ENCODE data around the gene C1orf115.

Gene C1orf115

DNA sequence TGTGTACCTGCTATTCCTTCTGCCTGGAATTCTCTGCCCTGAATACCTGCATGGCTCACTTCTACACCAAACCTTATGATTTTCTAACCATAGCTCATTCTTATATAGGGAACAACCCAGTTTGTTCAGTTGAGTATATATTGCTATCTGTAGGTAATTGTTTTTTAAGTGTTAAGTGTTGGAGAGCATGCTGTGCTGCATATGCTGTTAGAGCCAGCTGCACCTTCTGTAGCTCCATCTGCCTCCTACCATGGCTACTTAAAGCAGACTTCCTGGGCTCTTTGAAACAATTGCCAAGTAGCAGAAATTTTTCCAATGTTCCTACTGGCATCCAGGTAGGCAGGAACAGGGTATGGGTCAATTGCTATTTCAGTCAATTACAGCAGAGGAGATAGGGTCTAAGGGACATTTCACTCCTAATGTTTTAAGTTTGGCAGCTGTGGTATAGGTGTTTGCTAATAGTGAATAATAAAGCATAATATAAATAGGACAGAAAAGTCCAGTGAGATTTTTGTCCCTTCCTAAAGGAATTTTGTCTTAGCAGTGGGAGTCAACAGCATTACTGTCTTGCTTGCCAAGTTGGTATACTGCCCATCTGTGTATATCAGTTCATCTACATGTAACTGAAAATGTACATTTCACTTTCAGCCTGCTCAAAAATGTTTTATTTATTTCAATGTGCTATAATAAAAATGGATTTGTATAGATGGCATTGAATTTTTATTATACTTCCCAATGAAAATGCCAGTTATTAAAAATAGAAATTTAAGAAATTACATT is 34.0 kb upstream of the C1orf115 start:
- H3K18ac ChIP-seq (ENCODE audit: low read length): no peak overlapping the region
- no peak overlapping the region for H4K12ac ChIP-seq (ENCODE audit: low read depth, low read length)
- no peak overlapping the region for H3K9ac ChIP-seq (ENCODE audit: low read length)
- no peak overlapping the region for H2AFZ ChIP-seq (ENCODE audit: insufficient read depth, low read length, poor library complexity)
- no peaks in the 10 kb centered on the region for H3K27me3 ChIP-seq (ENCODE audit: insufficient read depth, low read length)
- H3K4me2 ChIP-seq (ENCODE audit: low read length): no peak overlapping the region
- H3K27ac ChIP-seq (ENCODE audit: low read depth, low read length): no peak overlapping the region
- H4K91ac ChIP-seq (ENCODE audit: low read depth, low read length): no peak overlapping the region
- H2AK5ac ChIP-seq (ENCODE audit: low read length): no peak overlapping the region
- H3K4me3 ChIP-seq (ENCODE audit: low read depth, low read length): no peak overlapping the region
- peaks cover 2% of the 10 kb centered on the region for H3K79me2 ChIP-seq (ENCODE audit: control insufficient read depth, insufficient read depth, low read length, poor library complexity)
- H3K9me3 ChIP-seq (ENCODE audit: insufficient read depth, low read depth, low read length): no peaks in the 10 kb centered on the region
- no peaks in the 10 kb centered on the region for H3K79me1 ChIP-seq (ENCODE audit: low read length)
- DNase-seq: no peak
- H3K23ac ChIP-seq (ENCODE audit: low read length): no peak overlapping the region
- no peak overlapping the region for H3K4ac ChIP-seq (ENCODE audit: low read depth, low read length)
- no peak overlapping the region for H4K8ac ChIP-seq (ENCODE audit: low read depth, low read length)
- no peak overlapping the region for H2BK120ac ChIP-seq (ENCODE audit: insufficient read depth, low read length, poor library complexity)
- H3K36me3 ChIP-seq (ENCODE audit: control insufficient read depth in 1 of 2, insufficient read depth in 2 of 2, low read length in 2 of 2): peaks cover 3 to 4% of the 10 kb centered on the region in 2 experiments
- no peaks in the 10 kb centered on the region for H3K4me1 ChIP-seq (ENCODE audit: control insufficient read depth in 1 of 2, insufficient read depth in 2 of 2, low read length in 2 of 2)
- no peak overlapping the region for H3K14ac ChIP-seq (ENCODE audit: low read length)
- no peak overlapping the region for H2BK12ac ChIP-seq (ENCODE audit: low read length)
- H2BK5ac ChIP-seq (ENCODE audit: low read depth, low read length, poor library complexity): no peak overlapping the region

DNA sequence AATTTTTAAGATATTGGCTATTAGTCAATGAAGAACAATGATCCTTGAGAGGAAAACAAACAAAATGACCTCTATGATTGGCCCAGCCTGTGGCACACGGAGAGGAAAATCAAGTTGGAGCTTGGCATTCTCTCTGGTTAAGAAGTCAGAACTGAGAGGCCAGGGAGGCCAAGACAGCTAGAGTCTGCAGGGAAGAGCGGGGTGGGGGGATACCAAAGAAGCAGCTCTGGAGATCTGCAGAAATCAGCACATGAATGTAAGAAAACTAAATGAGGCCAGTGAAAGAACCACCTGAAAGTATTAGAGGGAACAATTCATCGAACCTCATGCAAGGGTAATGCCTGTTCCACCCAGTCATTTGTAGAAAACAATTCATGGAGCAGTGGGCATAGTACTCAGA is 23.8 kb upstream of the C1orf115 start:
- Histone ChIP-seq H3K18ac (ENCODE audit: low read length) (no peak overlapping the region), H2BK120ac (ENCODE audit: insufficient read depth, low read length, poor library complexity) (no peak overlapping the region), H3K4me3 (ENCODE audit: low read depth, low read length) (no peak overlapping the region), H3K4me1 (ENCODE audit: control insufficient read depth in 1 of 2, insufficient read depth in 2 of 2, low read length in 2 of 2) (no peaks in the 10 kb centered on the region), H4K12ac (ENCODE audit: low read depth, low read length) (no peak overlapping the region), H3K14ac (ENCODE audit: low read length) (no peak overlapping the region), H2BK12ac (ENCODE audit: low read length) (no peak overlapping the region), H2AK5ac (ENCODE audit: low read length) (no peak overlapping the region), H4K91ac (ENCODE audit: low read depth, low read length) (no peak overlapping the region), H3K9me3 (ENCODE audit: insufficient read depth, low read depth, low read length) (no peaks in the 10 kb centered on the region), H3K23ac (ENCODE audit: low read length) (no peak overlapping the region), H3K4ac (ENCODE audit: low read depth, low read length) (no peak overlapping the region), H3K27ac (ENCODE audit: low read depth, low read length) (no peak overlapping the region), H3K36me3 (ENCODE audit: control insufficient read depth in 1 of 2, insufficient read depth in 2 of 2, low read length in 2 of 2) (peaks cover 0 to 2% of the 10 kb centered on the region in 2 experiments), H3K27me3 (ENCODE audit: insufficient read depth, low read length) (no peaks in the 10 kb centered on the region), H3K4me2 (ENCODE audit: low read length) (no peak overlapping the region), H2AFZ (ENCODE audit: insufficient read depth, low read length, poor library complexity) (no peak overlapping the region), H4K8ac (ENCODE audit: low read depth, low read length) (no peak overlapping the region), H2BK5ac (ENCODE audit: low read depth, low read length, poor library complexity) (no peak overlapping the region), H3K79me2 (ENCODE audit: control insufficient read depth, insufficient read depth, low read length, poor library complexity) (no peaks in the 10 kb centered on the region), H3K79me1 (ENCODE audit: low read length) (no peaks in the 10 kb centered on the region), H3K9ac (ENCODE audit: low read length) (no peak overlapping the region)
- no peak for DNase-seq
- no CpG with 5 or more reads among the region's 3 CpGs for WGBS (ENCODE audit: extremely low coverage, insufficient coverage, insufficient read length)

DNA sequence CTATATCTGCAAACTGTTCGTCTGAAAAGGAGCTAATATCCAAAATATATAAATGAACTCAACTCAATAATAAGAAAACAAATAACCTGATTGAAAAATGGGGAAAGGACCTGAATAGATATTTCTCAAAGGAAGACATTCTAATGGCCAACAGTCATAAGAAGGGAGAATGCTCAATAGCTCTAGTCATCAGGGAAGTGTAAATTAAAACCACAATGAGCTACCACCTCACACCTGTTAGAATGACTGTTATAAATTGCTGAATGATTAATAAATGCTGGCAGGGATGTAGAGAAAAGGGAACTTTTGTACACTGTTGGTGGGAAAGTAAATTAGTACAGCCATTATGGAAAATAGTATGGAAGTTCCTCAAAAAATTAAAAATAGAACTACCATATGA is 21.2 kb upstream of the C1orf115 start:
- Histone ChIP-seq H2BK12ac (ENCODE audit: low read length) (no peak overlapping the region), H3K4me2 (ENCODE audit: low read length) (no peak overlapping the region), H3K23ac (ENCODE audit: low read length) (no peak overlapping the region), H3K27ac (ENCODE audit: low read depth, low read length) (no peak overlapping the region), H3K79me2 (ENCODE audit: control insufficient read depth, insufficient read depth, low read length, poor library complexity) (no peaks in the 10 kb centered on the region), H3K18ac (ENCODE audit: low read length) (no peak overlapping the region), H3K9me3 (ENCODE audit: insufficient read depth, low read depth, low read length) (no peaks in the 10 kb centered on the region), H3K27me3 (ENCODE audit: insufficient read depth, low read length) (no peaks in the 10 kb centered on the region), H3K4ac (ENCODE audit: low read depth, low read length) (no peak overlapping the region), H3K79me1 (ENCODE audit: low read length) (no peaks in the 10 kb centered on the region), H2AK5ac (ENCODE audit: low read length) (no peak overlapping the region), H3K4me3 (ENCODE audit: low read depth, low read length) (no peak overlapping the region), H3K9ac (ENCODE audit: low read length) (no peak overlapping the region), H4K12ac (ENCODE audit: low read depth, low read length) (no peak overlapping the region), H2BK5ac (ENCODE audit: low read depth, low read length, poor library complexity) (no peak overlapping the region), H4K91ac (ENCODE audit: low read depth, low read length) (no peak overlapping the region), H4K8ac (ENCODE audit: low read depth, low read length) (no peak overlapping the region), H2BK120ac (ENCODE audit: insufficient read depth, low read length, poor library complexity) (no peak overlapping the region), H3K14ac (ENCODE audit: low read length) (no peak overlapping the region), H2AFZ (ENCODE audit: insufficient read depth, low read length, poor library complexity) (no peak overlapping the region), H3K36me3 (ENCODE audit: control insufficient read depth in 1 of 2, insufficient read depth in 2 of 2, low read length in 2 of 2) (no peaks in the 10 kb centered on the region), H3K4me1 (ENCODE audit: control insufficient read depth in 1 of 2, insufficient read depth in 2 of 2, low read length in 2 of 2) (no peaks in the 10 kb centered on the region)
- no peak for DNase-seq
- WGBS (ENCODE audit: extremely low coverage, insufficient coverage, insufficient read length): no CpG with 5 or more reads among the region's 1 CpG

DNA sequence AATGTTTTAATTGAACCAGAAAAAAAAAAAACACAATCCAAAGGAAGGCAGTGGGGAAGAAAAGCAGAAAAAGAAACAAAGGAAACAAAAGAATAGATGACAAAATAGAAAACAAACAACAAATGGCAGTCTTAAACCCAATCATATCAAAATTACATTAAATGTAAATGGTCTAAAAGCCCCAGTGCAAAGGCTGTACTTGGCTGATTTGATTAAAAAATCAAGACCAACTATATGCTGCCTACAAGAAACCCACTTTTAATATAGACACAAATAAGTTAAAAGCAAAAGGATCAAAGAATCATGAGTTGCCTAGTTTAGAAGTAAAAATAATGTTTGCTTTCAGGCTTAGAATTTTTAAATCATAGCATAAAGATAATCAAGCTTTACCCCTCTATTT is 19.8 kb upstream of the C1orf115 start:
- Histone ChIP-seq H3K4me3 (ENCODE audit: low read depth, low read length) (no peak overlapping the region), H3K18ac (ENCODE audit: low read length) (no peak overlapping the region), H3K4me1 (ENCODE audit: control insufficient read depth in 1 of 2, insufficient read depth in 2 of 2, low read length in 2 of 2) (no peaks in the 10 kb centered on the region), H3K79me1 (ENCODE audit: low read length) (no peaks in the 10 kb centered on the region), H3K36me3 (ENCODE audit: control insufficient read depth in 1 of 2, insufficient read depth in 2 of 2, low read length in 2 of 2) (no peaks in the 10 kb centered on the region), H3K79me2 (ENCODE audit: control insufficient read depth, insufficient read depth, low read length, poor library complexity) (no peaks in the 10 kb centered on the region), H2BK120ac (ENCODE audit: insufficient read depth, low read length, poor library complexity) (no peak overlapping the region), H4K8ac (ENCODE audit: low read depth, low read length) (no peak overlapping the region), H3K14ac (ENCODE audit: low read length) (no peak overlapping the region), H2BK5ac (ENCODE audit: low read depth, low read length, poor library complexity) (no peak overlapping the region), H4K91ac (ENCODE audit: low read depth, low read length) (no peak overlapping the region), H3K9ac (ENCODE audit: low read length) (no peak overlapping the region), H3K27ac (ENCODE audit: low read depth, low read length) (no peak overlapping the region), H3K4ac (ENCODE audit: low read depth, low read length) (no peak overlapping the region), H3K23ac (ENCODE audit: low read length) (no peak overlapping the region), H3K27me3 (ENCODE audit: insufficient read depth, low read length) (no peaks in the 10 kb centered on the region), H2BK12ac (ENCODE audit: low read length) (no peak overlapping the region), H3K4me2 (ENCODE audit: low read length) (no peak overlapping the region), H4K12ac (ENCODE audit: low read depth, low read length) (no peak overlapping the region), H2AFZ (ENCODE audit: insufficient read depth, low read length, poor library complexity) (no peak overlapping the region), H3K9me3 (ENCODE audit: insufficient read depth, low read depth, low read length) (no peaks in the 10 kb centered on the region), H2AK5ac (ENCODE audit: low read length) (no peak overlapping the region)
- DNase-seq: no peak

Data from trophoblast cell (in vitro differentiated cells and primary cell).